H9 (cell line): ENCODE data around the gene FOXP2. TPM values are rescaled to one million over a fixed set of nuclear protein-coding genes. Genes with fewer than 3 reads are reported as not detected.

Source experiments
- DNase-seq: peaks from one replicate; pipeline ENCODE4 v3.0.0-alpha.2; 2017
- H2AFZ ChIP-seq: one replicate; pipeline ENCODE4 v1.6.1; 2013; ENCODE audit warnings: mild to moderate bottlenecking, low read length, control low read depth, moderate library complexity
- H2AK5ac ChIP-seq: 2 replicates; pipeline ENCODE4 v1.6.1; 2013; ENCODE audit warnings: low read length, control low read depth, mixed read lengths; ENCODE audit not compliant: insufficient read length
- H2BK120ac ChIP-seq: one replicate; pipeline ENCODE4 v1.6.1; 2013; ENCODE audit warnings: low read depth, mild to moderate bottlenecking, low read length, control low read depth, inconsistent platforms; ENCODE audit not compliant: poor library complexity, severe bottlenecking
- H2BK12ac ChIP-seq: 2 replicates; pipeline ENCODE4 v1.6.1; 2013; ENCODE audit warnings: low read length, control low read depth, mixed read lengths, low read depth; ENCODE audit not compliant: insufficient read length
- H2BK15ac ChIP-seq: 2 replicates; pipeline ENCODE4 v1.6.1; 2013; ENCODE audit warnings: low read depth, low read length, control low read depth
- H2BK20ac ChIP-seq: one replicate; pipeline ENCODE4 v1.6.1; 2013; ENCODE audit warnings: low read depth, mild to moderate bottlenecking, low read length, control low read depth, inconsistent platforms; ENCODE audit not compliant: poor library complexity, severe bottlenecking
- H2BK5ac ChIP-seq: 2 replicates; pipeline ENCODE4 v1.6.1; 2013; ENCODE audit warnings: low read length, control low read depth, mixed read lengths; ENCODE audit not compliant: insufficient read length
- H3K14ac ChIP-seq: 2 replicates; pipeline ENCODE4 v1.6.1; 2013; ENCODE audit warnings: low read length, control low read depth; ENCODE audit not compliant: insufficient read depth
- H3K18ac ChIP-seq: 2 replicates; pipeline ENCODE4 v1.6.1; 2013; ENCODE audit warnings: low read depth, mild to moderate bottlenecking, mixed read lengths, low read length, control low read depth; ENCODE audit not compliant: insufficient read length
- H3K23ac ChIP-seq: 2 replicates; pipeline ENCODE4 v1.6.1; 2013; ENCODE audit warnings: low read length, control low read depth, mixed read lengths, low read depth; ENCODE audit not compliant: insufficient read length
- H3K23me2 ChIP-seq: 2 replicates; pipeline ENCODE4 v1.6.1; 2013; ENCODE audit warnings: low read depth, mild to moderate bottlenecking, mixed read lengths, low read length, control low read depth; ENCODE audit not compliant: insufficient read length, poor library complexity, severe bottlenecking
- H3K27ac ChIP-seq: 2 replicates; pipeline ENCODE4 v1.5.1; 2013; ENCODE audit warnings: low read length, control low read depth, mixed read lengths, low read depth; ENCODE audit not compliant: insufficient read length
- H3K27me3 ChIP-seq: 2 replicates; pipeline ENCODE4 v1.6.1; 2013; ENCODE audit warnings: low read length, control low read depth, inconsistent platforms; ENCODE audit not compliant: insufficient read depth
- H3K4ac ChIP-seq: 2 replicates; pipeline ENCODE4 v1.6.1; 2013; ENCODE audit warnings: low read depth, mild to moderate bottlenecking, control low read depth, inconsistent platforms, low read length, moderate library complexity
- H3K4me1 ChIP-seq: 2 replicates; pipeline ENCODE4 v1.6.1; 2013; ENCODE audit warnings: low read length, control low read depth, inconsistent platforms; ENCODE audit not compliant: insufficient read depth
- H3K4me2 ChIP-seq: 2 replicates; pipeline ENCODE4 v1.6.1; 2013; ENCODE audit warnings: low read length, control low read depth, mixed read lengths; ENCODE audit not compliant: insufficient read length, insufficient read depth
- H3K56ac ChIP-seq: 2 replicates; pipeline ENCODE4 v1.6.1; 2013; ENCODE audit warnings: low read depth, mild to moderate bottlenecking, mixed read lengths, low read length, control low read depth; ENCODE audit not compliant: insufficient read length
- H3K79me1 ChIP-seq: 2 replicates; pipeline ENCODE4 v1.6.1; 2013; ENCODE audit warnings: low read depth, mild to moderate bottlenecking, moderate library complexity, low read length, control low read depth, inconsistent platforms; ENCODE audit not compliant: insufficient read depth, poor library complexity, severe bottlenecking
- H3K79me2 ChIP-seq: 2 replicates; pipeline ENCODE4 v1.6.1; 2013; ENCODE audit warnings: low read length, control low read depth, inconsistent platforms; ENCODE audit not compliant: insufficient read depth
- H3K9ac ChIP-seq: 2 replicates; pipeline ENCODE4 v1.6.1; 2013; ENCODE audit warnings: low read length, control low read depth, mixed read lengths; ENCODE audit not compliant: insufficient read length; ENCODE audit errors: extremely low read depth
- H3K9me3 ChIP-seq: one replicate; pipeline ENCODE4 v1.6.1; 2013; ENCODE audit warnings: low read depth, low read length, inconsistent platforms; ENCODE audit not compliant: control insufficient read depth
- H3T11ph ChIP-seq: one replicate; pipeline ENCODE4 v1.6.1; 2013; ENCODE audit warnings: mild to moderate bottlenecking, low read length, control low read depth, inconsistent platforms
- H4K20me1 ChIP-seq: one replicate; pipeline ENCODE4 v1.6.1; 2013; ENCODE audit not compliant: control insufficient read depth, insufficient read length, insufficient read depth
- H4K5ac ChIP-seq: 2 replicates; pipeline ENCODE4 v1.6.1; 2013; ENCODE audit warnings: low read depth, mild to moderate bottlenecking, mixed read lengths, low read length, control low read depth; ENCODE audit not compliant: insufficient read length
- H4K8ac ChIP-seq: replicated peaks from 2 replicates; pipeline ENCODE4 v1.6.1; 2013; ENCODE audit warnings: low read length, control low read depth, mixed read lengths, low read depth; ENCODE audit not compliant: insufficient read length
- H4K91ac ChIP-seq: 2 replicates; pipeline ENCODE4 v1.6.1; 2013; ENCODE audit warnings: low read depth, mild to moderate bottlenecking, moderate library complexity, mixed read lengths, low read length, control low read depth; ENCODE audit not compliant: insufficient read length
- H3K27ac Mint-ChIP-seq, 3 experiments: 2 replicates in 2 of 3; 3 replicates in 1 of 3; pipeline ENCODE4 v1.8.0; 2020 to 2021; ENCODE audit warnings: mixed read lengths in 3 of 3, mild to moderate bottlenecking in 1 of 3, moderate library complexity in 1 of 3
- H3K27me3 Mint-ChIP-seq: 2 replicates; pipeline ENCODE4 v1.8.0; 2021; ENCODE audit warnings: low read depth, mild to moderate bottlenecking, moderate library complexity, mixed read lengths
- H3K36me3 Mint-ChIP-seq, 3 experiments: 2 replicates in 2 of 3; 3 replicates in 1 of 3; pipeline ENCODE4 v1.8.0; 2020 to 2021; ENCODE audit warnings: low read depth in 3 of 3, mixed read lengths in 3 of 3; ENCODE audit not compliant: insufficient read depth in 1 of 3
- H3K4me1 Mint-ChIP-seq, 2 experiments: 2 replicates each; pipeline ENCODE4 v1.8.0; 2020; ENCODE audit warnings: mixed read lengths in 2 of 2
- H3K4me3 Mint-ChIP-seq, 2 experiments: 2 replicates in 1 of 2; 3 replicates in 1 of 2; pipeline ENCODE4 v1.8.0; 2020 to 2021; ENCODE audit warnings: mild to moderate bottlenecking in 2 of 2, mixed read lengths in 2 of 2, moderate library complexity in 1 of 2
- H3K9me3 Mint-ChIP-seq, 2 experiments: 2 replicates in 1 of 2; 3 replicates in 1 of 2; pipeline ENCODE4 v1.8.0; 2020; ENCODE audit warnings: mild to moderate bottlenecking in 2 of 2, mixed read lengths in 2 of 2, moderate library complexity in 1 of 2
- total RNA-seq: library from RNA; stranded (reverse); gene quantifications from 2 replicates; pipeline ENCODE4 v1.2.1, GENCODE V29; 2021
- TF ChIP-seq, protein P1 (sequence below): fragments of 200-600 bp; sonication (generic); conservative IDR thresholded peaks from 3 replicates; pipeline ENCODE4 v1.8.0; 2021; ENCODE audit warnings: antibody characterized with exemption, mild to moderate bottlenecking

The FOXP2 gene
- total RNA-seq, 1 experiment from 2014 or later = not detected

DNA sequence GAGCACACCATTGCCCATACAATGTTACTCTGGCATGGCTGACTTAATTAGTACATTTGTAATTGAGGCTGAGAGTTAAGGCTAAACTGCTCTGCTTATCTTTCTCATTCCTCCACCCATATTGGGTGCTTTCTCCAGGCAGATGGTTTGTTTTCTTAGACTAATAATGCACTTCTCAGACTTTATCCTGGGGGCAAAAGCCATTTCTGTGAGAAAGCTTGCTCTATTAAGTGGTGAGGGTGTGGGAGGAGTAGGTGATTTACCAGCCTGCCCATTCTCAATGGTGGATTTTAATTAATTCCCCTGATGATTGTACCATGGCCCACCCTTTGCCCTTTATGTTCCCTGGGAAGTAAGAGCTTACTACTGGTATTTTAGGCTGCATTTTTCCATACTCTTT, 174.8 kb downstream of the FOXP2 start:
- H3K27me3 ChIP-seq = no peaks in the 10 kb centered on the region
- no peak overlapping the region for H3T11ph ChIP-seq
- Mint-ChIP-seq H3K4me3 (no peak overlapping the region), H3K9me3 (no peaks in the 10 kb centered on the region), H3K27me3 (no peaks in the 10 kb centered on the region), H3K36me3 (no peaks in the 10 kb centered on the region), H3K4me1 (peaks cover 0 to 2% of the 10 kb centered on the region in 2 experiments; a peak in 1 of 4 replicates), H3K27ac (no peak overlapping the region; a peak in 1 of 7 replicates)
- no peak overlapping the region for H2AK5ac ChIP-seq
- no peaks in the 10 kb centered on the region for H3K23me2 ChIP-seq
- no peak overlapping the region for H3K56ac ChIP-seq
- H3K9me3 ChIP-seq = no peaks in the 10 kb centered on the region
- no peak overlapping the region for H3K23ac ChIP-seq
- no peaks in the 10 kb centered on the region for H3K79me2 ChIP-seq
- DNase-seq = no peak
- no peak overlapping the region for H4K8ac ChIP-seq
- H4K20me1 ChIP-seq = no peaks in the 10 kb centered on the region
- H3K79me1 ChIP-seq = no peaks in the 10 kb centered on the region
- no peak overlapping the region for H2BK120ac ChIP-seq
- H2BK15ac ChIP-seq = no peak overlapping the region
- no peak overlapping the region for H4K91ac ChIP-seq
- no peak overlapping the region for H3K27ac ChIP-seq
- no peak overlapping the region for H2AFZ ChIP-seq
- H2BK12ac ChIP-seq = no peak overlapping the region
- H2BK20ac ChIP-seq = no peak overlapping the region
- no peak overlapping the region for H3K4ac ChIP-seq
- TF ChIP-seq, protein P1, sequence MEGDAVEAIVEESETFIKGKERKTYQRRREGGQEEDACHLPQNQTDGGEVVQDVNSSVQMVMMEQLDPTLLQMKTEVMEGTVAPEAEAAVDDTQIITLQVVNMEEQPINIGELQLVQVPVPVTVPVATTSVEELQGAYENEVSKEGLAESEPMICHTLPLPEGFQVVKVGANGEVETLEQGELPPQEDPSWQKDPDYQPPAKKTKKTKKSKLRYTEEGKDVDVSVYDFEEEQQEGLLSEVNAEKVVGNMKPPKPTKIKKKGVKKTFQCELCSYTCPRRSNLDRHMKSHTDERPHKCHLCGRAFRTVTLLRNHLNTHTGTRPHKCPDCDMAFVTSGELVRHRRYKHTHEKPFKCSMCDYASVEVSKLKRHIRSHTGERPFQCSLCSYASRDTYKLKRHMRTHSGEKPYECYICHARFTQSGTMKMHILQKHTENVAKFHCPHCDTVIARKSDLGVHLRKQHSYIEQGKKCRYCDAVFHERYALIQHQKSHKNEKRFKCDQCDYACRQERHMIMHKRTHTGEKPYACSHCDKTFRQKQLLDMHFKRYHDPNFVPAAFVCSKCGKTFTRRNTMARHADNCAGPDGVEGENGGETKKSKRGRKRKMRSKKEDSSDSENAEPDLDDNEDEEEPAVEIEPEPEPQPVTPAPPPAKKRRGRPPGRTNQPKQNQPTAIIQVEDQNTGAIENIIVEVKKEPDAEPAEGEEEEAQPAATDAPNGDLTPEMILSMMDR = no peak
- no peak overlapping the region for H4K5ac ChIP-seq
- H2BK5ac ChIP-seq = no peak overlapping the region
- H3K4me2 ChIP-seq = no peak overlapping the region
- H3K9ac ChIP-seq = no peak overlapping the region
- H3K4me1 ChIP-seq = no peaks in the 10 kb centered on the region
- H3K14ac ChIP-seq = no peak overlapping the region
- no peak overlapping the region for H3K18ac ChIP-seq
